Measurements from ENCODE around the gene NBPF4. TPM values are rescaled to one million over a fixed set of nuclear protein-coding genes. Genes with fewer than 3 reads are reported as not detected.

NBPF4 gene
- total and polyA plus RNA-seq, 8 donors, result not detected

DNA sequence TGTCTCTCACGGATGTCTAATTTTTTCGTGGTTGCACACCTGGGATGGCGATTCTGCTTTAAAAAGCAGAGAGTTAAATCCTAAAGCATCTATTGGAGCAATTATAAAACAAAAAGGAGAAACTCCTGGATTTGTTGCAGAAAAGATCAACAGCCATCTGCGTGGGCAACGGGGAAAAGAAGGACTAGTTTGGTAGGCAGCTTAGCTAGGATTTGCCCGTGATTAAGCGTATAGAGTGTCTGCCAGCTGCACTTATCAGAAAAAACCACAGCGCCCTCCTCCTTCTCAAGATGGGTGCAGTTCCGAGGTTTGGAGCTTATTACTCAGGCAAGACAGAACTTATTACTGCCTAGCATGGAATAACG is 43.2 kb downstream of the NBPF4 start:
- peak overlapping the region; percentile 68 to 92 (median 88) for H3K4me3 ChIP-seq
- peaks cover 4 to 9% (median 7%) of the 10 kb centered on the region in 3 donors for H3K4me1 ChIP-seq
- intact Hi-C loops (cut with DNase I), result no loop called here
- DNase-seq (peak in 3 of 6 donors; percentile 21 to 49 (median 44)), FAIRE-seq (no peak), ATAC-seq (peak; percentile 70 to 85 (median 77))
- 1% methylated on average over 10 of the region's 10 CpGs for WGBS, 2 donors
- H3K36me3 ChIP-seq, result no peaks in the 10 kb centered on the region
- no peaks in the 10 kb centered on the region for H3K27me3 ChIP-seq
- no peaks in the 10 kb centered on the region for H3K9me3 ChIP-seq
- TF ChIP-seq, protein P1, sequence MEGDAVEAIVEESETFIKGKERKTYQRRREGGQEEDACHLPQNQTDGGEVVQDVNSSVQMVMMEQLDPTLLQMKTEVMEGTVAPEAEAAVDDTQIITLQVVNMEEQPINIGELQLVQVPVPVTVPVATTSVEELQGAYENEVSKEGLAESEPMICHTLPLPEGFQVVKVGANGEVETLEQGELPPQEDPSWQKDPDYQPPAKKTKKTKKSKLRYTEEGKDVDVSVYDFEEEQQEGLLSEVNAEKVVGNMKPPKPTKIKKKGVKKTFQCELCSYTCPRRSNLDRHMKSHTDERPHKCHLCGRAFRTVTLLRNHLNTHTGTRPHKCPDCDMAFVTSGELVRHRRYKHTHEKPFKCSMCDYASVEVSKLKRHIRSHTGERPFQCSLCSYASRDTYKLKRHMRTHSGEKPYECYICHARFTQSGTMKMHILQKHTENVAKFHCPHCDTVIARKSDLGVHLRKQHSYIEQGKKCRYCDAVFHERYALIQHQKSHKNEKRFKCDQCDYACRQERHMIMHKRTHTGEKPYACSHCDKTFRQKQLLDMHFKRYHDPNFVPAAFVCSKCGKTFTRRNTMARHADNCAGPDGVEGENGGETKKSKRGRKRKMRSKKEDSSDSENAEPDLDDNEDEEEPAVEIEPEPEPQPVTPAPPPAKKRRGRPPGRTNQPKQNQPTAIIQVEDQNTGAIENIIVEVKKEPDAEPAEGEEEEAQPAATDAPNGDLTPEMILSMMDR (IDR thresholded peaks at IDR 0.05), result no peak
- peak overlapping the region; percentile 63 to 89 (median 74) for H3K27ac ChIP-seq

DNA sequence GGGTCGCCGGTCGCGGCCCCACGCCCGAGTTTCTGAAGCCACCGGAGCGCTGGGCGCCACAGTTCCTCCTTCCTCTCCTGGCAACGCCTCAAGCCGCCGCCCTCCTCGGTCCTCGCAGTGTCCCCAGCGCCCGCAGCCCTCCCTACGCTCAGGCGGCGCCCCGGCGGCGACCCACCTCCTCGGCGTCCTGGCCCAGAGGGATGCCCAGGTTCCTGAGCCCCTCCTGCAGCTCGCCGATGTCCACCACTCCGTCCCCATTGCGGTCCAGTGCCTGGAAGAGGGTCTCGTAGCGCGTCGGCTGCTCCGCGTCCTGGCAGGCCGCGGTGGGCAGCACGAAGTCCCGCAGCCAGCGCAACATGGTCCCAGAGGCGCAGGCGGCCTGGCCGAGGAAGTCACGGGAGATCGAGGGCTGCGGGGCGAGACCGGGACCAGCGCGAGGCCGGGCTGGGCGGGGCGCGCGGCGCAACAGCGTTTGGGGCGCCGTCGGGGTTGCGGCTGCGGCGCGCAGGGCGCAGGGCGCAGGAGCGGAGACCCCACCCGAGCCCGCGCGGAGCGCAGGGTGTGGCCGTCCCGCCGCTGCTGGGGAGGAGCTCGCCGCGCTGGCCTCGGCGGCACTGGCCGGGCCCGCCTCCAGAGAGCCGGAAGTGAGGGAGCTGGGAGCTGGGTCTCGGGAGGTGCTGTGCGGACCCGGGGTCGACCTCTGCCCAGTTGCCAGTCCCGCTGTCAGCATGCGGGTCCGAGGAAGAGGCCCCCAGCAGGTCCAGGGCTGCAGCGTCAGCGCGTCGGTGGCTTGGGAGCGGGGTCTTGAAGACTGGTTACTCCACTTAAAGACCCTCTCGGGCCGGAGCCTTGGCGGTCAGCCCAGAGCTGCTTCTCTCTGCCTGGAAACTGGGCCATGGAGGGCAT is 43.8 kb downstream of the NBPF4 start, which contains the start of gene SLC25A24:
Gene SLC25A24 (minus strand): TSS at position 563 of the 906 bp plus-strand sequence. CDS start 205 bp downstream, at position 358.
- H3K36me3 ChIP-seq, result no peaks in the 10 kb centered on the region
- intact Hi-C loops (cut with DNase I), result no loop called here
- FAIRE-seq (no peak), DNase-seq (peak; percentile 77 to 92 (median 84)), ATAC-seq (peak; percentile 96 to 98 (median 96))
- peak within 1 kb of the TSS; percentile 68 to 92 (median 88) for H3K4me3 ChIP-seq
- WGBS, 2 donors, result 0% methylated on average over 81 to 97 of the region's 97 CpGs
- peaks cover 4 to 9% (median 7%) of the 10 kb centered on the region in 3 donors for H3K4me1 ChIP-seq
- H3K27ac ChIP-seq, result peak within 1 kb of the TSS; percentile 63 to 89 (median 74)
- H3K27me3 ChIP-seq, result no peaks in the 10 kb centered on the region
- TF ChIP-seq, protein P1 (IDR thresholded peaks at IDR 0.05), result no peak
- no peaks in the 10 kb centered on the region for H3K9me3 ChIP-seq

DNA sequence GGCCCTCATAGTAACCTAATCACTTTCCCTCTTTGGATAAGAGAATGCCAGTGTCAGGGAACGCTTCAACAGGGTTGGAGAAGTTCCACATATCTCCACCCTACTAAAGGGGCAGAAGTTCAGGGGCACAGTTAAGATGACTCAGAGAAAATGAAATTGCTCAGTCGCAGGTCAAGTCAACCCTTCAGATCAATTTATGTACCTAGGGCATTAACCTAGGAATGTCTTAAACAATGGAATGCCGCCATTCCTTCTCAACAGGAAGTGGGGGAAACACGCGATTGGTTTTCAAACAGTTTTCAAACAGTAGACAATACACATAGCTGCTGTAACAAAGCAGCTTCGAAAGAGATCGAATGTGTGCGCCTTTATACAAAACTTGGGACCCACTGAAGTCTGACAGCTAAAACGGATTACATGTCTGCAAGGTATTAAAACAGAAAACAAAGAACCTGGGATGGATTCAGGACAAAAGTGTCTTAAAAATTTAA is 44.6 kb downstream of the NBPF4 start:
- Histone ChIP-seq H3K27ac (peak overlapping the region; percentile 61 to 89 (median 70)), H3K9me3 (no peaks in the 10 kb centered on the region), H3K4me3 (peak overlapping the region; percentile 68 to 92 (median 88)), H3K36me3 (no peaks in the 10 kb centered on the region), H3K4me1 (peaks cover 4 to 9% (median 7%) of the 10 kb centered on the region in 3 donors), H3K27me3 (no peaks in the 10 kb centered on the region)
- WGBS, 2 donors, result 7% methylated on average over 9 of the region's 9 CpGs
- intact Hi-C loops (cut with DNase I), result no loop called here
- FAIRE-seq (no peak), ATAC-seq (peak in 3 of 4 donors; percentile 8 to 29 (median 8)), DNase-seq (no peak)
- TF ChIP-seq, protein P1 (IDR thresholded peaks at IDR 0.05), result no peak

DNA sequence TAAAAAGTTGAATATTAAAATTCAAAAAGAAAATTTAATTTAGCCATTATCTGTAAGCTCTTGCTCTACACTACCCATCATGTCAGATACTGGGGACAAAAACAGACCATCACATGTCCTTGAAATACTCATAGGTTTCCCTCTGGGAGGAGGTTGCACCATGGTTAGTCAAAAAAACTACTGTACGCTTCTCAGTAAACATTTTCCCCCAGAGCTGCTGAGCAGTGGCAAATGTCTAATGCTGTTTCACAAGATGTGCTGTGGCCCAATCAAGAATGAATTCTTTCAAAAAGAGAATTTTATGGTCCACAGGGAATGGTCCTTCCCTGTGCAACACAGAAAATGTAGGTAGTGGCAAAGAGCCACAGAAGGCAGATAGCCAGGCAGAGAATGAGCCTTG is 49.8 kb downstream of the NBPF4 start:
- 96 to 98% methylated on average over 1 of the region's 1 CpG for WGBS, 2 donors
- TF ChIP-seq, protein P1 (IDR thresholded peaks at IDR 0.05), result no peak
- H3K27me3 ChIP-seq, result no peaks in the 10 kb centered on the region
- no peak overlapping the region for H3K27ac ChIP-seq
- H3K4me3 ChIP-seq, result no peak overlapping the region
- no peaks in the 10 kb centered on the region for H3K9me3 ChIP-seq
- DNase-seq (no peak), FAIRE-seq (no peak), ATAC-seq (no peak)
- intact Hi-C loops (cut with DNase I), result no loop called here
- no peaks in the 10 kb centered on the region for H3K36me3 ChIP-seq
- peaks cover 0 to 7% (median 4%) of the 10 kb centered on the region in 3 donors for H3K4me1 ChIP-seq
